Embryonic facial prominence (tissue), 1 donor: Measurements from ENCODE around the gene YIF1A.
"Not testable (repeated sequence)": the region's sequence is repeated elsewhere in the genome, so short reads cannot be mapped to it uniquely, and the experiment has no call there.

ENCODE experiments used
- DNase-seq: peaks from one replicate; pipeline ENCODE4 v3.0.0-alpha.2; 2016; ENCODE audit errors: extremely low spot score

Gene YIF1A

GRCh38 chr11:66268952-66269905 lies 19.7 kb downstream of the YIF1A start:
- DNase-seq = no peak

- DNase-seq = peak; percentile 100
Measured at GRCh38 chr11:66268244-66268951, 20.5 kb downstream of the YIF1A start, which contains the start of gene RAB1B. RAB1B (plus strand) TSS chr11:66268639; CDS start chr11:66268680, 41 bp downstream.

- DNase-seq = peak; percentile 71
Measured at GRCh38 chr11:66267379-66268243, 21.3 kb downstream of the YIF1A start.

GRCh38 chr11:66267039-66267378 lies 21.9 kb downstream of the YIF1A start:
- DNase-seq = no peak

DNA sequence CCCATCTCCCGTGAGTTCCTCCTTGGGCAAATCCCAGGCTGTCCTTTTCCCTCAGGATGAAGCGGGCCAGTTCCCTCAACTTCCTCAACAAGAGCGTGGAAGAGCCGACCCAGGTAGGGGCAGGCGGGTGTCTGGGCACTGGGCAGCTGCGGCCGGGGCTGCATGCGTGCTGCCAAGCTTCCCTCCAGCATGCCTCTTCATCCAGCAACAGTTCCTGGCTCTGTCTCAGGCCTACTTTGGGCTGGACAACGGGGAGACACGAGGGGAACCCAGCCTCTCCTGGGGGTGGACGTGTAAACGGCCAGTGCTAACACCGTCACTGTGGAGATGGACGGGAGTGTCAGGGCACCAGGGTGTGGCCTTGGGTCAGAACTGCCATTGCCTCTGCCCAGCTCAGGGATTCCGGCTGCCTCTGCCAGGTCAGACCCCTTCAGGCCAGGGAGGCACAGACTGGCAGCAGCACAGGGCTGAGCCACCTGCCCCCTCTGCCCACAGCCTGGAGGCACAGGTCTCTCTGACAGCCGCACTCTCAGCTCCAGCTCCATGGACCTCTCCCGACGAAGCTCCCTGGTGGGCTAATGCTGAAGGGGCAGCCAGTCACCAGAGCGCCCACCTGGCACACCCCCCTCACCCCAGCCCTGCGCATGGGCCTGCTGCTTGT lies 22.4 kb downstream of the YIF1A start:
- DNase-seq = no peak

- no peak for DNase-seq
Measured at GRCh38 chr11:66265531-66266377, 23.2 kb downstream of the YIF1A start.

DNA sequence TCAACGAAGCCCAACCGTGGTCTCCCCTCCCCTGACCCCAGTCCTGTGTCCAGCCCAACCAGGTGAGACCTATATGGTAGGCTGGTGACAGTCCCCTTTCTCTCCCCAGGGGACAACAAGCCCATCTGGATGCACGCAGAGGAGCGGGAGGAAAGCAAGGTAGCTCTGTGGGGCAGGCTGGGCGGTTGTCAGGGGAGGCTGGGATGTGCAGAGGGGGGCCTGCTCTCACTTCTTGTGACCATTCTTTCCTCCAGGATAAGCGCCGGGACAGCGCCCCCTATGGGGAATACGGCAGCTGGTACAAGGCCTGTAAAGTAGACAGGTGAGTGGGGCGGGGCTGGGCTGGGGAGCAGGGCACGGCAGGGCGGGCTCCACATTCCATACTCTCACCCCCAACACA lies 24.0 kb downstream of the YIF1A start:
- DNase-seq = no peak

DNA sequence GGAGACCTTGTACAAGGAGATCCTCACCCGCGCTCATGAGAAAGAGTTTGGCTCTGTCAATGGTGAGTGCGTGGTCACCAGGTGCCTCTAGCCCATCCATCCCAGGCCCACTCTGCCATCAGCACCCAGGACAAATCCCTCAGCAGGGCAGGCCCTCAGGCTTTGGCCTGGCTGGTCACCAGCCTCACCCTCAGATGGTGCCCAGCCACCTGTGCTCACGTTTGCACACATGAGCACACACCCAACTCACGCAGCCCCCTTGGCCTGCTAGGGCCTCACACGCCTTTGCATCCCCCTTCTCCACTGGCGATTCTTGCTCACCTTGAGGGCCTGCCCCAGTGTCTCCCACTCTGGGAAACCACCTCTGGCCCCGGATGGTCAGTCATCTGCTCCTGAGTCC lies 24.6 kb downstream of the YIF1A start:
- no peak for DNase-seq

DNA sequence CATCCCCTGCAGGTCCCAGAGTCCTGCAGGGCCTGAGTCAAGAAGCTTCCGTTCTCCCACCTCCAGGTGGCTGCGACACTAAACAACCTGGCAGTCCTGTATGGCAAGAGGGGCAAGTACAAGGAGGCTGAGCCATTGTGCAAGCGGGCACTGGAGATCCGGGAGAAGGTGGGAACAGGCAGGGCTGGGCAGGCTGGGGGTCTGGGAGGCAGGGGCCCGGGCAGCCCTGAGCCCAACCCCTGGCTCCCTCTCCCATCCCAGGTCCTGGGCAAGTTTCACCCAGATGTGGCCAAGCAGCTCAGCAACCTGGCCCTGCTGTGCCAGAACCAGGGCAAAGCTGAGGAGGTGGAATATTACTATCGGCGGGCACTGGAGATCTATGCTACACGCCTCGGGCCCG lies 25.2 kb downstream of the YIF1A start:
- DNase-seq = no peak

DNA sequence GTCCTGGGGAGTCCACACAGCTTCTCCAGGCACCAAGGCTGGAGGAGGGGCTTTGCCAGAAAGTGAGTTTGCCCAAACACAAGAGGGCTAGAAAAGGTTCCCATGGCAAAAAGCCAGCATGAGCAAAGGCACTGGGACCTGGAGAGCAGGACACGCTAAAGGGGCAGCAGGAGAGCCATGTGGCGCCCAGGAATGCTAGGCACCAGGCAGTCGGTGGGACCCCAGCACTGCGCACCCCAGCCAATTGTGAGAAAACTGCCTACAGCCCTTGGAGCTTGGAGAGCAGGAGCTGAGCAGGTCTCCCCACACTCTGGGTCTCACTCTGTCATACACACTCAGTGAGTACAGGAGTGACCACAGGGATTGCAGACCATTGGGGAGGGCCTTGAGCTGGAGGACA lies 25.7 kb downstream of the YIF1A start:
- no peak for DNase-seq

DNA sequence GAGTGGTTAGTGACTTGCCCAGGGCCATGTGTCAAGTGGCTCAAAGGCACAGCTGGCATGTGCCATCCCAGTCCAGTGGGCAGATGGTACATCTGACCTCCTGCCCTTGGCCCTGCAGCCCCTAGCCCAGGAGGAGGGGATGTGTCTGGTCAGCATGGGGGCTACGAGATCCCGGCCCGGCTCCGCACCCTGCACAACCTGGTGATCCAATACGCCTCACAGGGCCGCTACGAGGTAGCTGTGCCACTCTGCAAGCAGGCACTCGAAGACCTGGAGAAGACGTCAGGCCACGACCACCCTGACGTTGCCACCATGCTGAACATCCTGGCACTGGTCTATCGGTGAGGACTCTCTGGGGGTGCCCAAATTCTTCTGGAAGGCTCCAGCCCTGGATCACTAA lies 26.2 kb downstream of the YIF1A start:
- DNase-seq = no peak

DNA sequence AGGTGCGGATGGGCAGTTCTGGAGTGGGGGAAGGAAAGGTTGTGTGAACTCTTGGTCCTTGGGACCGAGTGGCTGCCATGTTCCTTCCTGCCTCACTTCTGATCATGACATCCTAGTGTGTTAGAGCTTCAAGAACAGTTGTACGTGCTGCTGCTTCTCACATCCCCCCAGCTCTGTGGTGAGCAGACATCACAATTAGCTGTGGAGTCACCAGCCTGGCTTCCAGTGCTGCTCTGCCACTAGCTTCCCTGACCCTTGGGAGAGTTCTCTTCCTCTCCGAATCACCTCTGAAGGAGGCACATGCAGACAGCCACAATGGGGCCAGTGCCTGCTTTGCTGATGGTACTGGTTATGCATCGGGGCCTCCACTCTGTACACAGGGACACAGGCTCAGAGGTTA lies 26.8 kb downstream of the YIF1A start:
- DNase-seq = no peak

- DNase-seq = no peak
Measured at GRCh38 chr11:66261578-66261977, 27.4 kb downstream of the YIF1A start.

DNA sequence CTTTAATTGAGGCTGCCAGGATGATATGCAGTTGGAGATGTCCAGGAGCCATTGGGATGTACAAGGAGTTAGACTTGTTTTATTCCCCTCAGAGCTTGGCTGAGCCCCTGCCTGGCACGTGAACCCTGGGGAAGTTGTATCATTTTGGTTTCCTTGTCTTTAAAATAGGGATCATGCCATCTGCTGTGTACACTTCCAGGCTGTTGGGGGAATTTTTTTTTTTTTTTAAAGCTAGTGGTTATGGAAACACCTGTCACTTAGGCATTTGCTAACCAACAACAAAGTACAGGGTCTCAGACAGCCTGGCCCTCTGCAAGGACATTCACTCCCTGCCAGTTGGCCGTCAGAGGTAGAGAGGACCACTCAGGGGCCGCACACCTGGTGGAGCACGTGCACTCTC lies 29.0 kb downstream of the YIF1A start:
- DNase-seq = no peak

- no peak for DNase-seq
Measured at GRCh38 chr11:66259225-66259624, 29.7 kb downstream of the YIF1A start.

DNA sequence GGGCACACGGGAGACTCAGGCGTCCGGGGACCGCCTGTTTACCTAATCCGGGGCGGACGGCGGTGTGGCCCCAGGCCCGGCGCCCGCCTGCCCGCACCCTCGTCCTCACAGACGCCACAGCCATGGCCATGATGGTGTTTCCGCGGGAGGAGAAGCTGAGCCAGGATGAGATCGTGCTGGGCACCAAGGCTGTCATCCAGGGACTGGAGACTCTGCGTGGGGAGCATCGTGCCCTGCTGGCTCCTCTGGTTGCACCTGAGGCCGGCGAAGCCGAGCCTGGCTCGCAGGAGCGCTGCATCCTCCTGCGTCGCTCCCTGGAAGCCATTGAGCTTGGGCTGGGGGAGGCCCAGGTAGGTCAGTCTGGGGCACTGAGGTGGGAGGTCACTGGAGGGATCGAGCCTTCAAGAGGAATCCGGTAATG lies 30.5 kb downstream of the YIF1A start:
- DNase-seq = no peak

DNA sequence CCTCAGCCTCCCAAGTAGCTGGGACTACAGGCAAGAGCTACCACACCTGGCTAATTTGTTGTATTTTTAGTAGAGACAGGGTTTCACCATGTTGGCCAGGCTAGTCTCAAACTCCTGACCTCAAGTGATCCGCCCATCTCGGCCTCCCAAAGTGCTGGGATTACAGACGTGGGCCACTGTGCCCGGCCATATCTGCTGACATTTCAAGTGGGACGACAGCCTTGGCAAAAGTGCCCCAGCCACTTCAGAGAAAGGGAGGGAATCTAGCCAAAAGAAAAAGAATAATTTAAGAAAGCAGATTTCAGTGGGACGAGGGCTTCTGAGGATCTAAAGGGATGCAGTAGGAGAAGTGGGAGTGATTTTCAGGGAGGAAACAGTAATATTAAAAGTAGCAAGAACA lies 35.9 kb downstream of the YIF1A start:
- not testable (repeated sequence) for DNase-seq

DNA sequence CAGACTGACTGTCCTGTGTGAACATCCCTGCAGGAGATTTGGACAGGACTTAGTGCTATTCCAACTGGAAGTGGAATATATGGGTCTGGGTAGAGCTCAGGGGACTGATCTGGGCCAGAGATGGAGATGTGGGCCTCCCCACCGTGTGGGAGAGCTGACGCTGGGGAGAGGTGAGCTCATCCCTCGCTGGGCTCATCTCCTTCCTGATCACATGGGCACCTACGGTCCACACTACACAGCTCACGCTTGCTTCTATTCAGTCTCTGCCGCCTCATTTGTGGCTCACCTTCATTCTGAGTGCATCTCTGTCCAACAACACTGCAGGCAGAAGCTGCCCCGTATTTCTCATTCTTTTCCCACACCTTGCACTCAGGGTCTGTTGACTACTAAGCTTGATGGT lies 37.1 kb downstream of the YIF1A start:
- DNase-seq = no peak

GRCh38 chr11:66248903-66249302 lies 40.0 kb downstream of the YIF1A start:
- no peak for DNase-seq

- DNase-seq = no peak
Measured at GRCh38 chr11:66247801-66248200, 41.1 kb downstream of the YIF1A start.

DNA sequence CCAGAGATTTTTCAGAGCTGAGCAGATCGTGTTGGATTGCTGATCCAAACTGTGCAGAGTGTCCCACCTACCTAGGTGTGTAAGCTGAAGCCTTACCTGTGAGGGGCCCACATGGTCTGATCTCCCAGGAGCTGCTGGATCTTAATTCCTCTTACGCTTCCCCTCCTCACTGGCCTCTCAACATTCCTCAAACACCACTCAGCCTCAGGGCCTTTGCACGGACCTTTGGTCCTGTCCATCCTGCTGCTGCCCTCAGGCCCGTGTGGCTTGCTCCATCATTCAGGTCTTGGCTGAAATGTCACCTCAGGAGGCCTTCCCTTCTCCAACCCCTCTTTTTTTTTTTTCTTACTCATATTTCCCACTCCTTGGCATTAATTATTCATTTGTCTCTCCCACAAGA lies 41.6 kb downstream of the YIF1A start:
- DNase-seq = no peak
